OCI-LY3 (cell line): ENCODE data around the gene GLMN.

Experiments
- CTCF ChIP-seq: fragments of 200-600, 300-600 bp; sonication (generic); IDR thresholded peaks from 2 replicates; pipeline ENCODE4 v1.5.1; 2014; ENCODE audit warnings: antibody characterized with exemption, low read length, low read depth
- EZH2phosphoT487 ChIP-seq: fragments of 200-600 bp; shearing (Covaris generic); IDR thresholded peaks from 2 replicates; pipeline ENCODE4 v1.6.1; 2018; ENCODE audit warnings: antibody characterized with exemption, mixed run types, low read depth

DNA sequence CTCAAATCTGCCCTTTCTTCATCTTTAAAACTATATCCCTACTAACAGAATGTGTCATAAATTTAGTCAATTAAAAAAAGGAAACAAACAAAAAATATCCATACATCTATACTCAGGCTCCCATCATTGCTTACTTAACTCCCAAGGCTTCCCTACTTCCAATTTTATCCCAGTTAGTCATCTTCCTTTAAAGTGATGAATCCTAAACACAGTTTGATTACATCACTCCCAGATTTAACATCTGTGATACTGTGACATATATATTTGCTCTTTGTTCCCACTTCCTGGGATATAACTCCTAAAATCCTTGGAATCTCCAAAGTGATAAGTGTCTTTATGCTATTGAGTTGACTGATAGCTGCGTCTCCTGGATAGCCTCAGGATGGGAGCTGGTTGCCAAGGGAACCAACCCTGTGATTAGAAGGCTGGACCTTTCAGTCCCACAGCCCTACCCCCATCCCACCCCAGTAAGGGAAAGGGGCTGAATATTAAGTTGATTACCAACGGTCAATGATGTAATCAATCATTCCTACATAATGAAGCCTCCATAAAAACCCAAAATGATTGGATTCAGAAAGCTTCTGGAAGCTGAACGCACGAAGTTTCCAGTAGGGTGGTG, 21.6 kb downstream of the GLMN start:
- no peak for TF ChIP-seq EZH2phosphoT487
- TF ChIP-seq CTCF = no peak
